Activated CD8-positive, alpha-beta memory T cell treated with anti-CD3 and anti-CD28 coated beads, Interleukin-2, amount 50 U/mL, for 1 hour (primary cell): ENCODE measurements around the gene REEP6.
A peak's percentile ranks its signal among the peaks of the same experiment; 100 is the strongest.
"Not testable (repeated sequence)": the region's sequence is repeated elsewhere in the genome, so short reads cannot be mapped to it uniquely, and the experiment has no call there.

Source experiments
- DNase-seq: peaks from one replicate; pipeline ENCODE4 v3.0.0-alpha.2; 2020; ENCODE audit errors: extremely low read depth

The REEP6 gene

GRCh38 chr19:1472231-1473084 lies 18.5 kb upstream of the REEP6 start:
- no peak for DNase-seq

DNA sequence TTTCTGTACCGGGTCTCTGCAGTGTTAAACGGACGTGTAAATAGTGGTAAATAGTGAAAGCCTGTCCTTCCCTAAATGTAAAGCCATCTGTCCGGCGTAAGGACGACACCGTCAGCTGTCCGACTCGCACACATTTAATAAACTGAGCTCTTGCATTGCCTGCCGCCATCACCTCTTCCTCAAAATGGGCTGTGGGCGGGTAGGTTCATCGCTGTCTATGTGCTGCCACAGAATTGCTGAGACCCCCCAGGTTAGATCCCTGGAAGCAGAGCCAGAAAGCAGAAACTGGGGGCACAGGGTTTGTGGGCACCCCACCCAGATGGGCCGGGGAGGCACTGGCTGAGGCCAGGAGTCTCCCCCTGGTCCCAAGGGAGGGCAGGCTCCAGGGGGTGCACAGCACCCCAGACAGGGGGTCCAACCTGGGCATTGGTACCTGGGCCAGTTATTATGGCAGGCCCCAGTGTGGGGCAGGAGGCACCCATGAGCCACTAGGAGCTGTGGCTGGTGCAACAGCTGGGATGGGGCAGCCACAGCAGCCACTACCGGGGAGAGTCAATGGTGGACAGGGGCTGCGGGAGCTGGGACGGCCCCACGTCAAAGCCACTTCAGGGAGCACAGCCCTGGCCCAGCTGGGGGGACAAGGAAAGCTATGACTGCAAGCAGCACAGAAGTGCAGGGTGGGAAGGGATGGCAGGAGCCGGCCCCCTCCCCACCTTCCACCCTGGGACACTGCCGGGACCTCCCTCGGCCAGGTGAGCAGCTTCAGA lies 17.7 kb upstream of the REEP6 start:
- no peak for DNase-seq

DNA sequence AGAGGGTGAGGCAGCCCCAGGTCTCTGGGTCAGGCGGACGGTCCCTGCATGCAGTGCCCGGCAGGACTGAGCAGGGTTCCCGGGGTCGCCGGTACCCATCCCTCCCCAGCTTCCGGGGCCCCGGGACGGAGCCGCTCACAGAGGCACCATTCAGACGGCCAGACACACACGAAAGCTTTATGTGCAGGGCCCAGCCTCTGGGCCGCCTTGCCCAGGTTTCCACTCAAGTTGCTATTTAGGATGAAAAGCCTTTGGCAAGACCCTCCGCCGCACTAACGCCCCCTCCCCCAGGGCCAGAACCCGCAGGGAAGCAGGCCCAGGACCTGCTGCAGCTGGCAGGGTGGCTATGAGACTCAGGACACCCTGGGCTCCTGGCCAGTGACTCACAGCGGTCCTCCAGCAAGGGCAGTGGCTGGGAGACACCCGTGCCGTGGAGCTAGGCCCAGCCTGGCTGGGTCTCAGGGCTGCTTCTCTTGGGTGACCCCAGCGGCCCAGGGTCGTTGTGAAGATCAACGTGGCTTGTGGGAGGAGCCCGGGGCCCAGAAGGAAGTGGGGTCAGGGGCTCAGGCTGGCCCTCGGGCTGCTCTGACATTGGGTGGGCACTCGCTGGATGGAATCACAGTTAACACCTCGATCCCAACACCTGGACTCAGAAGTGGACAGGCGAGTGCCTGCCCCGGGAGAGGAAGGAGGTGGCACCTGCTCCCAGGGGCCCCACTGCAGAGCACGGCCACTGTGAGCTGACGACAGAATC lies 16.8 kb upstream of the REEP6 start:
- no peak for DNase-seq

DNA sequence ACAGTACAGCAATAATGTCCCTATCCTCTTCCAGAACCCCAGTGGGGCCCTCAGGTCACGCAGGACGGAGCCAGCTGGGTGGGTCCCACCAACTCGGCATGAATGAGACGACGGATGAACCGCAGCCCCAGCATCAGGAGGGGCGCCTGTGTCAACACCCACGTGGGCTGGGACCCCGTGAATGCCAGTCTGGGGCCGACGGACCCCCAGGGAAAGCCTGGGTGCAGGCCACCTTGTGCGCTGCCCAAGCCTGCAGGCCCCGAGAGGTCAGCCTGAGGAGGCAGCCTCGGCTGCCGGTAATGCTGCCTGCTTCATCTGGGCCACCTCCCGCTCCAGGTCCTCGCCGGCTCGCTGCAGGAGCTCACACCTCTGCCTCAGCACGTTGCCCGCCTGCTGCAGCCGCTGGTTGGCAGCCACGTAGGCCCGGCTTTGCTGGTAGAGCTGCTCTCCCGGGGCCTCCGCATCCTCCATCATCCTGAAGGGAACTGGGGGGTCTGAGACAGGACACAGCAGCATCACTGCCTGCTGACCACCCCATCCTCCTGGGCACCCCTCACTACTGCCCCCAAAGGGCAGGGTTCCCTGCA lies 16.1 kb upstream of the REEP6 start:
- no peak for DNase-seq

DNA sequence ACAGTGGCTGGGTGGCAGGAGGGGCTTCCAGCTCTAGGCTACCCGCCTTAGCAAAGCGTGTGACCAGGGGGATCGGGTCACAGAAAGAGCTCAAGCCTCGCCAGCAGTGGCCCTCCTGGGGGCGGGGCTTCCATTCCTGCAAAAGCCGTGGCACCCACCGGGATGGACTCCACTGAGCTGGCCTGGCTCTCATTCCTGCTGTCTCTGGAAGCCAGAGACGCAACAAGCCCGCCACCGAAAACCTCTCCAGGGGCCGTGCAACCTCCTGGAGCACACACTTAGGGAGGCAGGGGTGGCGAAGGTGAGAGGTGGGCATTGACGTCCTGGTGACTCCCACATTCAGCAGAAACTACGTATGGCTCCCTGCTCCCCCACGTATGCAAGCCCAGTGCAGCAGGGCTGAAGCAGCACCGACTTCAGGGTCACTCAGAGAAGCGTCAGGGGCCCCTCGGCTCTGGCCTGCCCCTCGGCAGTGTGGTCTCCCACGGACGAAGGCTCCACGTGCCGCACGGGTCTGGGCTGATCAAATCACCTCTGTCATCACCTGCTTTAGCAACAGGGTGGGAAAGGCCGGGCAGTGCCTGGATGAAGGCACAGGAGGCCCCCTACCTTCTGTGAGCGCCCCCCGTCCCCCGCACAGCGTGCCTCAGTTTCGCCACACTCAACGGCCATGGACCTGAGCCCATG lies 15.1 kb upstream of the REEP6 start:
- DNase-seq: no peak

DNA sequence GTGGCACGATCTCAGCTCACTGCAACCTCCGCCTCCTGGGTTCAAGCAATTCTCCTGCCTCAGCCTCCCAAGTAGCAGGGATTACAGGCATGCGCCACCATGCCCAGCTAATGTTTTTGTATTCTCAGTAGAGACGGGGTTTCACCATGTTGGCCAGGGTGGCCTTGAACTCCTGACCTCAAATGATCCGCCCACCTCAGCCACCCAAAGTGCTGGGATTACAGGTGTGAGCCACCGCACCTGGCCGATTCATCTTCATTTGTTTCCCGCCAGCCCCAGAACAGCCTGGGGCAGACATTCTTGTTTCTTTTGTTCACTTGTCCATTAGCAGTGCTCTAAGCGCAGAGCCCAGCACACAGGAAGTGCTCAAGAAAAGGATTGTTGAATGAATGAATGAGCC lies 13.9 kb upstream of the REEP6 start:
- not testable (repeated sequence) for DNase-seq

DNA sequence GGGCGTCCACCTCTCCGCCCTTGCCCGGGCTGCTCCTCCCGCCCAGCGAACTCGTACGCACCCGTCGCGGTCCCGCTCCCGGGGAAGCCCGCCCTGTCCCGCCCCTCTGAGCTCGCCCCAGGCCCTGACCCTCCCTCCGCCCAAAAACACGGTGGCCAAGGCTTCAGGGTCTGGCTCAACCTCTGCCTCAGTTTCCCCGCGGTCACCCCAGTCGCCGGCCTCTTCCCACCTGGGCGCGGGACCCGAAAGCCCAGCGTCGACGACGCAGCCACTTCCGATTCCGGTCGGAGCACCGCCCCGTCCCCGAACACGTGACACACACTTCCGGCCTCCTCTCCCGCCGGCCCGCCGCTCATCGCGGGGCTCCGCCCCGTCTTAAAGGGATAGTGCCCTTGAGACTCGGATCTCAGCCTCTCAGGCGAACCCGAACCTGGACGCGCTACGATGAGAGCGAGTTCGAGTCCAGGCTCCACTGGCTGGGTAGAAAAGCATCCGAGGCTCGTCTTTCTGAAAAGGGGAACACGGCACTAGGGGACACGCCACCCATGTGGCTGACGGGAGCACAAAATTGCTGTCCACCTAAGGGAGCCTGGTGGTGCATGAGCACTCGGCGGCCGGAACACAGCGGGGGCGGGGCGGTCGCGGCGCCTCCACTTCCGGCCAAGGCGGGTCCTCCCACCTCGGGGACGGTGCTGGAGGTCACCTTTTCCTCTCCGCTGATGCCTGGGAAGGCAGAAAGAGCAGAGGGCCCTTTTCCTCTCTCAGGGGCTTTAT lies 11.9 kb upstream of the REEP6 start, which contains the start of gene C19orf25:
TSS of gene C19orf25 (minus strand) at position 282 of the 774 bp plus-strand sequence. CDS start 312 bp downstream, outside the sequence.
- DNase-seq: peak; percentile 60

DNA sequence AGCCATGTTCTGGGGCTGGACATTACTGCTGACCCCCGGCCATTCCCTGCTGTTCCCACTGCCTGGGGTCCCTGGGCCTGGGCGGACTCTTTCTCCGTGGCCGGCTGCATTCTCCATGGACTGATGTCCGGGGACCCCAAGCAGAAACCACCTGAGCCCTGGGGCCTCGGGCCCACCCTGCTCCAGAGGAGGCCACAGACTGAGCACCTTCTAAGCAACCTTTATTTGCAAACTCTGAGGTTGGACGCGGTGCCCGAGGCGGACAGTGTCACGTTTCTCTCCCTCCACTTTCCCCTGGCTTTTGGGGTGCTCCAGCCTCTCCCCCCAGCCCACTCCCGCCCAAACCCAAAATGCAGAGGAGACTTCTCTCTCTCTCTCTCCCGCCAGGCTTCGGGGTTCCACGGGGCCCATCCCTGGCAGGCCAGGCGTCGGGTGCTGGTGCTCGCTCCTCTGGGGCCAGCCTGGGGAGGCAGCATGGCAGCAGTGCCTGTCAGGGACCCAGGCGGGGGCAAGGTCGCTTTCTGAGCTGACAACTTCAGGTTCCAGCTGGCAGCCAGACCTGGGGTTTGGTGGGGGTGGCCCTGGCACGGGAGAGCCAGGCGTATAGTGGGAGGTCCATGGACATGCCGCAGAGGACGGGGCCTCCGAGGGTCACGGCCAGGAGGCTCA lies 9.6 kb upstream of the REEP6 start:
- DNase-seq: no peak

GRCh38 chr19:1481893-1482360 lies 9.1 kb upstream of the REEP6 start:
- no peak for DNase-seq

DNA sequence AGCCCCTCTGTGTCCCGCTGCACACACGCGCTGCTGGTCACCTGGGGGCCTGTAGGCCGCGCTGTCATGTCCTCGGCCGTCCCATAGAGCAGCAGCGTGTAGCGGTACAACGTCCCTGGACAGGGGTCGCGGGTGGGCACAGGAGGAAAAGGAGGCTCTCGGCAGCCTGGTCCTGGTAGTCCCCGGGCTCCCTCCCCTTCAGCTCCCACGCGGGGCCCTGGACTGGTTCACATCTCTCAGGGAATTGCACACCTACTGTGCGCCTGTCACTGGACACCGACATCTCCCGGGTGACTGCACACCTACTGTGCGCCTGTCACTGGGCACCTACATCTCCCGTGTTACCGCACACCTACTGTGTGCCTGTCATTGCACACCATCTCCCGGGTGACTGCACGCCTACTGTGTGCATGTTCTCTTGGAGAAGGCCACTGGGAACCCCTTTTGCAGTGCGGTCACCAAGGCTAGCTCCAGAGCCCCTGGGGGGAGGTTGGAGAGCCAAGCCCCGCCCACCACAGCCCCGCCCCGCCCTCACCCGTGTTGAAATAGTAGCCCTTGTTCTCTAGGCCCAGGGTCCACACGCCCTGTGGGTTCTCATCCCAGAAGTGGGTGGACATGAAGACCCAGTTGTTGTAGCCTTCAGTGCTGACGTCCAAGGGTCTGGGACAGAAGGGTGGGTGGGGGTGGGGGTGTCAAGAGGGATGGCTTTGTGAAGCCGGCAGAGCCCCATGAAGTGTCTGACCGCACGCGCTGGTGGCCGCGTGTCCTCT lies 8.4 kb upstream of the REEP6 start:
- DNase-seq: no peak

- no peak for DNase-seq
Observed at GRCh38 chr19:1483131-1483978, 7.6 kb upstream of the REEP6 start.

DNA sequence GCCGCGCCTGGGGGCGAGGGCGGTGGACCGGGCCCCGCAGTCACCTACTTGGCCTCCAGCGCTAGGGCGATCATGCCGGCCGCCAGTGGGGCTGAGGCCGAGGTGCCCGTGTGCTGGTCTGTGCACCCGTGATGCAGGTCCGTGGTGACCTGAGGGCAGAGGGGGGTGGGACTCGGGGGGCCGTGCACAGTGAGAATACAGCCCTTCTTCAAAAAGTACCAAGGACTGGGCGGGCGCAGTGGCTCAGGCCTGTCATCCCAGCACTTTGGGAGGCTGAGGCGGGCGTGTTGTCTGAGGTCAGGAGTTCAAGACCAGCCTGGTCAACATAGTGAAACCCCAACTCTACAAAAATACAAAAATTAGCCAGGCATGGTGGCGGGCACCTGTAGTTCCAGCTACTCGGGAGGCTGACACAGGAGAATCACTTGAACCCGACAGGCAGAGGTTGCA lies 7.0 kb upstream of the REEP6 start:
- DNase-seq: no peak

DNA sequence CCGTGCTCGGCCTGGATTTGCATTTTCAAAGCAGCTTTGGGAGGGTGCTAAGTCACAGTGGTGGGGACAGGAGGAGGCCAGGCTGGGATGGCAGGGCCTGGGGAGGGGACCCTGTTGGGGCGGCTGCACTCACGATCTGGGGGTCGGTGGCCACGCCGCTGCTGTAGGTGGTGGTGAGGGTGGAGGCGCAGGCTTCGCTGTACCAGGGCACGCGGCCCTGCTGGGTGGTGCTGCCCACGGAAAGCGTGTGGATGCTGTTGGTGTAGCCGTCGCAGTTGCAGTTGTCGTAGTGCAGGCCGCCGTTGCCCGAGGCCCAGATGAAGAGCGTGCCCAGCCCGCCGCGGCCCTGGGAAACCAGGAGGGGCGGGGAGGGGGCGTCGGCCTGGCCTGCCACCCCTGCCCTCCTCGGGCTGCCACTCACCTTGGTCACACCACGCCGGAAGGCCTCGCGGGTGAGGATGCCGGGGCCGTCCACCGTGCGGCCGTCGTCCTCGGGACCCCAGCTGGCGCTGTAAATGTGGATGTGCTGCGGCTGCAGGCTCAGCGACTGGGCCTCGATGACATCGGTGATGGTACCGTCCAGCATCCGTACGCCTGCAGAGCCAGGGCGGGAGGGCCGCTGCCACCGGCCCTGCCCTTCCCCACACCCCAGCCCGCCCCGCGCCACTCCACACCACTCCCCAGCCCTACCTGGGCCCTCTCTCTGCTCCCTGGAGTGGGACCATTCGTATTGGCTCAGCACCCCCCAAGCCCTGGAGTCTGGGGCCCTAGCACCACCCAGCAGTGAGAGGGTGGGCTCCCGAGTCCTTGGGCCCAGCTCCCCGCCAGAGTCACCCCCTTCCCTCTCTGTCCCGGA lies 4.0 kb upstream of the REEP6 start:
- DNase-seq: no peak

- no peak for DNase-seq
Observed at GRCh38 chr19:1487576-1488281, 3.3 kb upstream of the REEP6 start.

DNA sequence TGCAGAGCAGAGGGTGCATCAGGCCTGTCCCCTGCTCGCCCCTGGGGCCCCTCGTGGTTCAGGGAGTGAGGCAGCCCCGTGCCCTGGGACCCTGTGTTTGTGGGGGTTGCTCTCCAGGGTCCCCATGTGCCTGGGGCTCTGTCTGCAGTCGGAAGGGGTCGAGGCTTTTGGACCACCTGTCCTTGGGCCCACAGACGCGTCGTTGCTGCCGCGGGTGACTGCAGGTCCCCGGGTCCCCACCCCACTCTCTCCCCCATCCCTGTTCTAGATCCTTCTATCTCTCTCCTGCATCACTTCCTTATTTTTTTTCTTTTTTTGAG lies 2.7 kb upstream of the REEP6 start:
- no peak for DNase-seq

DNA sequence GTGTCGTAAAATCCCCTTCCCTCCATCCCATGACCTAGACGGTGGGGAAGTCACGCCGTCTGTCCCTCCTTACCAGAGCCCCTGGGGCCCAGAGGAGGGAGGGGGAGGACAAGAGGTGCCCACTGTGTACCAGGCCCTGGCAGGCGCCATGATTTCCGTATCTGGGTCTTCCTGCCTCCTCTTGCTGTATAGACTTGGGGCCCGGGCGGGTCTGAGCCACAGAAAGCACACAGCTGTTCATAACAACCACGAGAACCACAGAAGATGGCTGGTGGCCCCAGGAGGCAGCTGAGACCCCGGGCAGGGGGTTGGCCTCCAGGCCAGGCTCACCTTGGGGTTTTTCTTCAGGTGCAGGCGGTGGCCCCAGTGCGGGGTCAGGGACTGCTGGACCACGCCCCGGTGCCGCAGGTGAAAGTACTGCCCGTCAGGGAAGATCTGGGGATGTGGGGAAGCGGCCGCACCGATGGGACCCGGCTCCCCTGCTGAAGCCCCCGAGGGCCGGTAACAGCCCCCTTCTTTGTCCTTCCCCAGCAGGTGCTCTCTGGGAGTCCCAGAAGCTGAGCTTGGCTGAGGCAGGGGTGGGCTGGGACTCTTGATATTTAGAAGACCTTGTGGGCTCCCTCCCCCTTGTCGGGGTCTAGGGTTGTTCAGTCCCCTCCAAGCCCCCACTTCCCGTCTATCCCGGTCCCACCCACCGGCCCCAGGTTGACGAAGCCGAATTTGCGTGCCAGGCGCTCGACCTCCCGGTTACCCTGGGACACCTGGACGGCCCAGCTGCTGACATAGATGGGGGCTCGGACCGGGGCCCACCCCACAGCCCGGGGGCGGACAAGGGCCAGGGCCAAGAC lies 1.3 kb upstream of the REEP6 start:
- DNase-seq: no peak
